Rectal smooth muscle tissue (tissue), 1 donor: ENCODE data around the gene MUC13.
A peak's percentile ranks its signal among the peaks of the same experiment; 100 is the strongest.

Source experiments
- H3K27ac ChIP-seq: one replicate; pipeline ENCODE4 v1.7.0; 2013; ENCODE audit warnings: low read depth, low read length, inconsistent platforms
- H3K27me3 ChIP-seq: one replicate; pipeline ENCODE4 v1.7.0; 2013; ENCODE audit warnings: low read length; ENCODE audit not compliant: control insufficient read depth, insufficient read depth
- H3K36me3 ChIP-seq: one replicate; pipeline ENCODE4 v1.7.0; 2013; ENCODE audit warnings: low read length; ENCODE audit not compliant: control insufficient read depth, insufficient read depth
- H3K4me1 ChIP-seq: one replicate; pipeline ENCODE4 v1.7.0; 2013; ENCODE audit warnings: low read length; ENCODE audit not compliant: control insufficient read depth, insufficient read depth
- H3K4me3 ChIP-seq: one replicate; pipeline ENCODE4 v1.7.0; 2013; ENCODE audit warnings: low read length
- H3K9ac ChIP-seq: one replicate; pipeline ENCODE4 v1.7.0; 2013; ENCODE audit warnings: low read length

MUC13 gene

GRCh38 chr3:124887177-124887931 lies 47.2 kb downstream of the MUC13 start, which contains the start of gene ITGB5:
TSS of gene ITGB5 (minus strand) at chr3:124887365. CDS start at chr3:124887000, 365 bp downstream.
- Histone ChIP-seq H3K4me1 (peaks cover 8% of the 10 kb centered on the region), H3K27me3 (no peaks in the 10 kb centered on the region), H3K36me3 (no peaks in the 10 kb centered on the region), H3K27ac (peak within 1 kb of the TSS; percentile 79), H3K4me3 (peak within 1 kb of the TSS; percentile 75), H3K9ac (peak within 1 kb of the TSS; percentile 16)

DNA sequence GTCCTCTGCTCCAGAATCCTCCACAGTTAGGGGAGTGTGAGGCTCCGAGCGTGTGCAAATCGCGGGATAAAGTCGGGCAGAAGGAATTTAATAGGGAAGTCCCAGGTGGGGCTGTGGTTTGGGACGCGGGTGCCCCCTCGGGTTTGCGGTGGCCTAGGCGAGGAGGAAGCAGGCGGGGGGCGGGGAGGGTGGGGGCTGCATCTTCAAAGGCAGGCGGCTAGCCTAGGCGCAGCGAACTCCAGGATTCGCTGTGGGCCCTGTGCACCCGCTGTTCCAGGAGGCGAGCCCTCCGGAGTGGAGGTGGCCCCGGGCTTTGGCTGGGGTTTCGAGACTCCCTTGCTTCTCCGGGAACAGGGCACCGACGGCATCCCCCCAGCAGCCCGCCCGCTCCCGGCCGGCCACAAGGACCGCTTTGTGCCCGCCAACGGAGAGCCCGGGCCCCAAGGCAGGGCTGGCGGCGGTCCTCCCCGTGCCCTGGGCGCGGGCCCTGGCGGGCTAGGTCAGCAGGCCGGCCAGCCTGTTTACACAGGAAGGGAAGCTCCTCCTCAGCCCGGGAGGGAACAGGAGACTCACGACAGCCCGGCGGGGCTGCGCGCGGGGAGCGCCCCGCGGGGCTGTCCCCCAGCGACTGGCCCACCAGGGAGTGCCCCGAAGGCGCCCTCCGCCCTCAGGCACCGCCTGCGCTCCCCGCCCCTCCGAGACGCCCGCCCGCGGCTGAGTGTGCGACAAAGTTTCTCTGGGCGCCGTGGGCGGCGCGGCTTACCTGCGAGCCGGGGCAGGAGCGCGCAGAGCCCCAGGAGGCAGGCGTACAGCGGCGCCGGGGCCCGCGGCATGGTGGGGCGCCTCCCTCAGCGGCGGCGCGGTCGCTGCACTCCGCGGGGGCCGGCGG lies 48.1 kb downstream of the MUC13 start:
- Histone ChIP-seq H3K4me3 (peak overlapping the region; percentile 75), H3K27ac (peak overlapping the region; percentile 60), H3K9ac (peak overlapping the region; percentile 16), H3K27me3 (no peaks in the 10 kb centered on the region), H3K36me3 (no peaks in the 10 kb centered on the region), H3K4me1 (peaks cover 8% of the 10 kb centered on the region)

DNA sequence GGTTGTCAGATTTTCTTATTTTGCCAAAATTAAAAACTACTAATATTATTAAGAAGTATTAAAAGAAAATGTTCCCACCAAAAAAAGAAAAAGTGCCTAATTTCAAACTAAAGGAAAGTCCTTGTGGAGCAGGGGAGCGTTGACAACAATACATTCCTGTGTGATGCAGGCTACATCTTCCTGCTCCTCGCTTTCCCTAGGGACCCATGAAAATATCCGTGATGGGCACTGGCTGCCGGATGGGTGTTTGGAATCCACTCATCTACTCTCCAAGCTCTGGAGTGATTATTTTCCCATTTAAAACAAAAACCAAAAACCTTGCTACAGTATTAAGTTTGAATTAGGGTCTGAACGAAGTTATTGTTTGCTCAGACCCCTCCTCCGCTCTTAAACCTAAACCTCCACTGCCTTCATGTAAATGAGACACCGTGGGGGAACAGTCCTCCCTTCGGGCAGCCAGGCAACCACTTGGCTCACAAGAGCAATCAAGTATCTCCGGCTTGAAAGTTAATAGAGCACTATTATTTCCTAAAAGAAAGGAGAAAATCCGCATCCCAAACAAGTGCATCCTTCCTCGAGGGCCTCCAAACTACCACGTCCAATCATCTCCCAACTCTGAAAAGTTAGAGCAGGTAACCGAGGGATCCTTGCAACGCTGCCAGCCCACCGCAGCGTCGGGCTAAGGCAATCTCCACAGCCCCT lies 48.9 kb downstream of the MUC13 start:
- H3K4me1 ChIP-seq, result peaks cover 8% of the 10 kb centered on the region
- no peak overlapping the region for H3K9ac ChIP-seq
- peak overlapping the region; percentile 60 for H3K27ac ChIP-seq
- peak overlapping the region; percentile 75 for H3K4me3 ChIP-seq
- no peaks in the 10 kb centered on the region for H3K27me3 ChIP-seq
- no peaks in the 10 kb centered on the region for H3K36me3 ChIP-seq

DNA sequence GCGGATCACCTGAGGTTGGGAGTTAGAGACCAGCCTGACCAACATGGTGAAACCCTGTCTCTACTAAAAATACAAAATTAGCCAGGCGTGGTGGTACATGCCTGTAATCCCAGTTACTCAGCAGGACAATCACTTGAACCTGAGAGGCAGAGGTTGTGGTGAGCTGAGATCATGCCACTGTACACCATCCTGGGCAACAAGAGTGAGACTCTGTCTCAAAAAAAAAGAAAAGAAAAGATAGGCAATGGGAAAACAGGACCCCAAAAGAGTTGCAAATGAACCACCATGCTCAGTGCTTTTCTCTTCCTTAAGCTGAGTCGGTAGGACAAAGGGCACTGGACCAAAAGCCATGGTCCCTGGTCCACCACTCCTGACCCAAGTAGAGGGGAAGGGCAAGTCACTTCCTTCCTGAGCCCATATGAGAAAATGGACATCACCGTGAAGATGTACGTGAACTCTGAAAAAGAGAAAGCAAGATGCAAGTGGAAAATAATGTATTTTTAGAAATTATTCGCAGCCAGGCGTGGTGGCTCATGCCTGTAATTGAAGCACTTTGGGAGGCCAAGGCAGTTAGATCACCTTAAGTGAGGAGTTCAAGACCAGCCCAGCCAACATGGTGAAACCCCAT lies 50.0 kb downstream of the MUC13 start:
- no peak overlapping the region for H3K9ac ChIP-seq
- H3K27me3 ChIP-seq, result no peaks in the 10 kb centered on the region
- no peak overlapping the region for H3K4me3 ChIP-seq
- H3K27ac ChIP-seq, result no peak overlapping the region
- H3K4me1 ChIP-seq, result peaks cover 9% of the 10 kb centered on the region
- no peaks in the 10 kb centered on the region for H3K36me3 ChIP-seq

DNA sequence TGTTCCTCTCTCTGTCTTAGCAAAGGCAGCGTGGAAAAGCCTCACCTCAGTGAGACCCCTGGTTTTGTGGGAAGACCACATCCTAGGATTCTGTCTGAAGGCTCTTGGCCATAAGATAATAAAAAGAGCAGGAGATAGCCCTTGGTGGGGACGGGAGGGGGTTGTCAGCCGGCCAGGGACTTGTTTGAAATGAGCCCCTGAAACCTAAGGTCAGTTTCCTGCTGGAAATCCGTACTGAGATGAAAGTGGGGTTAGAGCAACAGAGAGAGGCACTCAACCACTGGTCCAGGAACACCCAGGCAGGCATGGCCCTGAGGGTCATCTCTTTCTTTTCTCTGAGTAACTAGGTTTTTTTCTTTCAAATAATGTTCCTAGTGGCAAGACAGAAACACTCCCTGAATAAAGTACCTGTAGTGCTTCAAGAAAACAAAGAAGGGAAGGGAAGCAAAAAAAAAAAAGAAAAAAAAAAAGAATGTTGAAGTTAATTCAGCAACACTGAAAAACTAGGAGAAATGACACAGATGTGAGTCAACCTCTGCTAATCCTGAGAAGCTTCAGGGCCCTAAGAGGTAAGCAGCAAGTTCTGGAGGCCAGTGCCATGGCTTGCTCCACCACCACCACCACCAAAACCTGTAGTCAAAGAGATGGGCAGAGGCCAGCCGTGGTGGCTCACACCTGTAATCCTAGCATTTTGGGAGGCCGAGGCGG lies 50.6 kb downstream of the MUC13 start:
- H3K4me3 ChIP-seq, result no peak overlapping the region
- H3K9ac ChIP-seq, result no peak overlapping the region
- peaks cover 15% of the 10 kb centered on the region for H3K4me1 ChIP-seq
- no peak overlapping the region for H3K27ac ChIP-seq
- H3K36me3 ChIP-seq, result no peaks in the 10 kb centered on the region
- no peaks in the 10 kb centered on the region for H3K27me3 ChIP-seq

- Histone ChIP-seq H3K27ac (peak overlapping the region; percentile 34), H3K4me3 (no peak overlapping the region), H3K27me3 (no peaks in the 10 kb centered on the region), H3K4me1 (peaks cover 24% of the 10 kb centered on the region), H3K36me3 (no peaks in the 10 kb centered on the region), H3K9ac (no peak overlapping the region)
Observed at GRCh38 chr3:124882816-124883747, 51.5 kb downstream of the MUC13 start.

- Histone ChIP-seq H3K4me1 (peaks cover 26% of the 10 kb centered on the region), H3K36me3 (no peaks in the 10 kb centered on the region), H3K27me3 (no peaks in the 10 kb centered on the region), H3K4me3 (no peak overlapping the region), H3K27ac (peak overlapping the region; percentile 34), H3K9ac (no peak overlapping the region)
Observed at GRCh38 chr3:124881976-124882697, 52.4 kb downstream of the MUC13 start.

DNA sequence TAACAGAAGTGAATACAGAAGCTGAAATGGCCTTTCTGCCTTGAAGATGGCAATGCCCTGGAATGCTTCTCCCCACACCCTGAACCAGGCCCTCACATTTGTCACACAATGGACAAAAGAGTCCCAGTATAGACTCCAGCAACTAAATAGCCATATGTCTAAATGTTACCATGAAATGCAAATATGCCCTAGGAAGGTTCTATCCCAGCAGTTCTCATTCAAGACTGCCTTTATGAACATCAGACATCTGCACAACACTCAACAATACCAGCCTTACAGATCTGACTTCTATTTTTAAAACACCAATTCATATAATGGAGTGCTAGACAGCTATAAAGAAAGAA lies 55.2 kb downstream of the MUC13 start:
- Histone ChIP-seq H3K27ac (peak overlapping the region; percentile 66), H3K9ac (no peak overlapping the region)

DNA sequence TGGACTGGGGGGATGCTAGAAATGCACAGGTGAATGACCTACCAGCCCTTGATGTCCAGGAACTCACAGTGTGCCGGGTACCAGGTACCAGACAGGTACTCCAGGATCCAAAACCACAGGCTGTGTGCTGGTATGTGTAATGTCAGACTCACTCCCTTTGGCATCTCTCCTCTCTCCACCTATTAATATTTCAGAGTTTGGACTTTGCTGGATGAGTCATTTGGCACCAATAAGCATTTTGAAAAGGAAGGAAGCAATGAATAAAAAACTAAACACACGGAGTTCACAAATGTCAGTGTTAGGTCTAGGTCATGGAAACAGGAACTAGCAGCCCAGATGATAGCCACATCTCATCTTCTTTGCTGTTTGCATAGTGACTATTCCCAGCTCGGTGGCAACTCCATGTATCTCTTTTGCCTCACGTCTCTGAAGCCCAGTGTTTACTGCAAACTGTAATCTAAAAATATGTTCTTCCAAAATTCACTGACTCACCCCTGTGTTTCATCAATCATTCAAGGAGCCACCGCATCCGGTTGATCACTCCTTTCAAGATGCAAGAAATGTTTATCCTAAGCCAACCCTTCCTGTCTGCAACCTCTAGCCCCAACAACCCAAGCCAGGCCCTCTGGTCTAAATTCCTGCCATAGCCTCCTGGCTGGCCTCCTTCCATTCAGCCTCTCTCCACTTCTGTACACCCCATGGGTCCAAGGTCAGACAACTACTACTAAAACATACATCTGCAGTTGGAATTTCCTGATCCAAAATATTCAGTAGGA lies 55.8 kb downstream of the MUC13 start:
- Histone ChIP-seq H3K4me3 (peak overlapping the region; percentile 13), H3K9ac (no peak overlapping the region), H3K27ac (peak overlapping the region; percentile 66), H3K27me3 (no peaks in the 10 kb centered on the region), H3K36me3 (no peaks in the 10 kb centered on the region), H3K4me1 (peaks cover 30% of the 10 kb centered on the region)

More for the DNA sequence above, 55.2 kb downstream of the MUC13 start:
- H3K27me3 ChIP-seq, result no peaks in the 10 kb centered on the region
- H3K36me3 ChIP-seq, result no peaks in the 10 kb centered on the region
- H3K4me3 ChIP-seq, result no peak overlapping the region
- H3K4me1 ChIP-seq, result peaks cover 30% of the 10 kb centered on the region

DNA sequence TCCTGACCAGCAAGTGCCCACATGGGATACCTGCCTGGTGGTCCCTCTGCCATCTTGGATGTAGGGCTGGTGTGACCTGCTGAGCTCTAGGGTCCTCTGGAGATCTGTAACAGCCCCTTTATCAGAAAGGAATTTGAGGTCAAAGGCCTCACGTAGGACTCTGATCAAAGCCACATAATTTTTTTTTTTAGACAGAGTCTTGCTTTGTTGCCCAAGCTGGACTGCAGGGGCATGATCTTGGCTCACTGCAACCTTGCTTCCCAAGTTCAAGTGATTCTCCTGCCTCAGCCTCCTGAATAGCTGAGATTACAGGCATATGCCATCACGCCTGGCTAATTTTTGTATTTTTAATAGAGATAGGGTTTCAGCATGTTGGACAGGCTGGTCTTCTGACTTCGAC lies 56.9 kb downstream of the MUC13 start:
- no peak overlapping the region for H3K9ac ChIP-seq
- peaks cover 23% of the 10 kb centered on the region for H3K4me1 ChIP-seq
- peak overlapping the region; percentile 6 for H3K27ac ChIP-seq
- no peak overlapping the region for H3K4me3 ChIP-seq
- no peaks in the 10 kb centered on the region for H3K27me3 ChIP-seq
- no peaks in the 10 kb centered on the region for H3K36me3 ChIP-seq
